Embryonic facial prominence (tissue), 1 donor: ENCODE results near the gene GALR3.

ENCODE experiments used
- DNase-seq: peaks from one replicate; pipeline ENCODE4 v3.0.0-alpha.2; 2016; ENCODE audit errors: extremely low spot score

GALR3 gene

DNA sequence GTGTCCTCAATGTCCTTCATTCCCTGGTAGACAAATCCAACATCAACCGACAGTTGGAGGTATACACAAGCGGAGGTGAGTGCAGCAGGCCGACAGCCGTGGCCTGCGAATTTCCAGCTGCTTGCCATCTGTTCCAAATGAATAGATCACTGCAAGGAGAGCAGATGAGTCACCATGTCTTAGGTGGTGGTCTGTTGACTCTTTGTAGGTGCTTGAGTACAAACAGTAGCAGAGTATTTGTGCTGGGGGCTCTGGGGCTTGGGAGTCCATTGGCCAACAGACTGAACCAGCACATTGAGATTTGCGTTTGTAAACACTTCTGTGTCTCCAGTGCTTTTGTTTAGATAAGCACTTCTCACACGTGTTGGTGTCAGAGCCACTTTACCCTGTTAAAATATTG lies 47.1 kb downstream of the GALR3 start:
- no peak for DNase-seq
